HG03025 (cell line): ENCODE results near the gene ZNF45.
"Not testable (repeated sequence)": the region's sequence is repeated elsewhere in the genome, so short reads cannot be mapped to it uniquely, and the experiment has no call there.

Source experiments
- ATAC-seq: cut with Tn5 transposase; IDR thresholded peaks from one replicate; pipeline ENCODE4 v1.9.1; 2021; ENCODE audit warnings: mild to moderate bottlenecking, moderate library complexity; ENCODE audit not compliant: unreplicated experiment, low FRiP score

The ZNF45 gene

DNA sequence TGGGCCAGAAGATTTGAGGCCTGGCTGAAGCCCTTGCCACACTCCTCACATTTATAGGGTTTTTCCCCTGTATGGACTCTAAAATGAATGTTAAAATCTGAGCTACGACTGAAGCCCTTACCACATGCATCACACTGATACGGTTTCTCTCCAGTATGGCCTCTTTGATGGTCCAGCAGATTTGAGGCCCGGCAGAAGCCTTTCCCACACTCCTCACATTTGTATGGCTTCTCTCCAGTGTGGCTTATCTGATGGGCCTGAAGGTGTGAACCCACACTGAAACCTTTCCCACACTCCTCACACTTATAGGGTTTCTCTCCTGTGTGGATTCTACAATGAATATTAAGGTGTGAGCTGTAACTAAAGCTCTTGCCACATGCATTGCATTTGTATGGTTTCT, 21.0 kb downstream of the ZNF45 start:
- ATAC-seq: no peak

- no peak for ATAC-seq
Observed at GRCh38 chr19:43913383-43913782, 21.7 kb downstream of the ZNF45 start.

- no peak for ATAC-seq
Observed at GRCh38 chr19:43910884-43911283, 24.2 kb downstream of the ZNF45 start.

- no peak for ATAC-seq
Observed at GRCh38 chr19:43908659-43909058, 26.4 kb downstream of the ZNF45 start.

DNA sequence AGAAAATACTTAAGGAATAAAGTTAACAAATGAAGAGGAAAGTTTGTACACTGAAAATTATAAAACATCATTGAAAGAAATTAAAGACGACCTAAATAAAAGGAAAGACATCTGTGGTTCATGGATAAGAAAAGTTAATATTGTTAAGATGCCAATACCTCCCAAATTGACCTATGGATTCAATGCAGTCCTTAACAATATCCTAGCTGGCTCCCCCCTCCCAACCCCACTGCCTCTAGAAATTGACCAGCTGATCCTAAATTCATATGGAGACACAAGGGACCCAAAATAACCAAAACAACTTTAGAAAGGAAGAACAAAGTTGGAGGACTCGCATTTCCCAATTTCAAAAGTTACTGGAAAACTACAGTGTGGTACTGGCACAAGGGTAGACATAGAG, 28.3 kb downstream of the ZNF45 start:
- ATAC-seq: no peak

- no peak for ATAC-seq
Observed at GRCh38 chr19:43905897-43906296, 29.2 kb downstream of the ZNF45 start.

- ATAC-seq: no peak
Observed at GRCh38 chr19:43902399-43902798, 32.7 kb downstream of the ZNF45 start.

- ATAC-seq: peak; percentile 71
Observed at GRCh38 chr19:43901395-43902390, 33.4 kb downstream of the ZNF45 start.

GRCh38 chr19:43895727-43896308, 39.3 kb downstream of the ZNF45 start:
- ATAC-seq: no peak

GRCh38 chr19:43883864-43884263, 51.2 kb downstream of the ZNF45 start, which contains the start of gene ZNF404:
TSS of gene ZNF404 (minus strand) at chr19:43883964.
- no peak for ATAC-seq

GRCh38 chr19:43880483-43880882, 54.6 kb downstream of the ZNF45 start:
- ATAC-seq: no peak

DNA sequence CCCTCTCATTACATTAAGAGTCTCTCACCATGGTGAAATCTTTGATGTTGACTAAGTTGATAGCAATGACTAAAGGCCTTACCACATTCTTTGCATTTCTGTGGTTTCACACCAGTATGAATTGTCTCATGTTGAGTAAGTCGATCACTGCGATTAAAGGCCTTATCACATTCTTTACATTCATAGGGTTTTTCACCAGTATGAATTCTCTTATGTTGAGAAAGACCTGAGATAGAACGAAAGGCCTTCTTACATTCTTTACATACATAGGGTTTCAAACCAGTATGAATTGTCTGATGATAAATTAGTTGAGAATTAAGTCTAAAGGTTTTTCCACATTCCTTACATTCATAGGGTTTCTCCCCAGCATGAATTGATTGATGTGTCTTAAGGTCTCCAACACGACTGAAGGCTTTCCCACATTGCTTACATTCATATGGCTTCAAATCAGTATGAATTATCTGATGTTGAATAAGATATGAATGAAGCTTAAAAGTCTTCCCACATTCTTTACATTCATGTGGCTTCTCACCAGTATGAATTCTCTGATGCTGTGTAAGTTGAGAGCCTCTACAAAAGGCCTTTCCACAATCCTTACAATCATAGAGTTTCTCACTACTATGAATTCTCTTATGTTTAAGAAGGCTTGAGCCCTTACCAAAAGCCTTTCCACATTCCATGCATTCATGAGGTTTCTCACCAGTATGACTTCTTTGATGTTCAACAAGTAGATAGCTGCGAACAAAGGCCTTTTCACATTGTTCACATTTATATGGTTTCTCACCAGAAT, 62.3 kb downstream of the ZNF45 start:
- ATAC-seq: no peak

DNA sequence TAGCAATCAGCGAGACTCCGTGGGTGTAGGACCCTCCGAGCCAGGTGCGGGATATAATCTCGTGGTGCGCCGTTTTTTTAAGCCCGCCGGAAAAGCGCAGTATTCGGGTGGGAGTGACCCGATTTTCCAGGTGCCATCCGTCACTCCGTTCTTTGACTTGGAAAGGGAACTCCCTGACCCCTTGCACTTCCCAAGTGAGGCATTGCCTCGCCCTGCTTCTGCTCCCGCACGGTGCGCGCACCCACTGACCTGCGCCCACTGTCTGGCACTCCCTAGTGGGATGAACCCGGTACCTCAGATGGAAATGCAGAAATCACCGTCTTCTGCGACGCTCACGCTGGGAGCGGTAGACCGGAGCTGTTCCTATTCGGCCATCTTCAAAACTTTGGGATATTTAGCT, 68.2 kb downstream of the ZNF45 start:
- not testable (repeated sequence) for ATAC-seq
